Sigmoid colon (tissue), 7 donors: Measurements from ENCODE around the gene PRICKLE2. TPM values are rescaled to one million over a fixed set of nuclear protein-coding genes. Genes with fewer than 3 reads are reported as not detected.

Source experiments
- DNase-seq: peaks from one replicate; pipeline ENCODE4 v3.0.0-alpha.2; 2019
- H3K27ac ChIP-seq, 4 donors: fragments of 200-600 bp; sonication (generic); one replicate each; pipeline ENCODE4 v1.5.1; 2016 to 2019; ENCODE audit warnings: mild to moderate bottlenecking in 1 of 4
- H3K27me3 ChIP-seq, 3 donors: fragments of 200-600 bp; sonication (generic); one replicate each; pipeline ENCODE4 v1.5.1; 2019; ENCODE audit warnings: mild to moderate bottlenecking in 1 of 3
- H3K36me3 ChIP-seq, 4 donors: fragments of 200-600 bp; sonication (generic); one replicate each; pipeline ENCODE4 v1.5.1; 2016 to 2019
- H3K4me1 ChIP-seq, 4 donors: fragments of 200-600 bp; sonication (generic); one replicate each; pipeline ENCODE4 v1.5.1; 2017 to 2019
- H3K4me3 ChIP-seq, 4 donors: fragments of 200-600 bp; sonication (generic); one replicate each; pipeline ENCODE4 v1.5.1; 2017 to 2019; ENCODE audit warnings: mild to moderate bottlenecking in 2 of 4, moderate library complexity in 1 of 4
- H3K9me3 ChIP-seq, 4 donors: fragments of 200-600 bp in 3 of 4; sonication (generic) in 3 of 4; one replicate each; pipeline versions ENCODE4 v1.5.1 to v1.6.1; 2013 to 2019
- EP300 ChIP-seq, 4 donors: sonication (generic); formaldehyde crosslinking; IDR thresholded peaks; one replicate each; pipeline ENCODE4 v1.6.1; 2017; ENCODE audit warnings: antibody characterized with exemption in 4 of 4
- POLR2A ChIP-seq, 2 donors: fragments of 450-650 bp; IDR thresholded peaks; one replicate each; pipeline ENCODE4 v1.6.1; 2016; ENCODE audit warnings: antibody characterized with exemption in 2 of 2, mild to moderate bottlenecking in 2 of 2, moderate library complexity in 2 of 2
- POLR2AphosphoS5 ChIP-seq, 4 donors: sonication (generic); formaldehyde crosslinking; IDR thresholded peaks; one replicate each; pipeline ENCODE4 v1.6.1; 2017; ENCODE audit warnings: antibody characterized with exemption in 4 of 4
- WGBS, 2 donors: extraction: QIAGEN DNeasy Blood & Tissue Kit; methylation state at CpG; one replicate each; pipeline ENCODE4 v1.1.7; 2013; 5-methylcytosine and 5-hydroxymethylcytosine counted together
- intact Hi-C: fragments of 100-400 bp; cut with DNase I; formaldehyde crosslinking; loops from one replicate; pipeline ENCODE4 v1.15.1; 2023
- polyA plus RNA-seq, 3 donors: library from polyadenylated mRNA; stranded (reverse); fragments of 200-250 nt; gene quantifications; one replicate each; pipeline ENCODE4 v1.2.3, GENCODE V29; 2013
- total RNA-seq, 4 donors: library from RNA; depleted of rRNA; stranded (reverse); fragments of >200 nt; gene quantifications; one replicate each; pipeline ENCODE4 v1.1.0, GENCODE V29; 2016
- TF ChIP-seq, protein P1 (sequence below), 4 experiments: fragments of 450-650 bp in 3 of 4; fragments of 200-600 bp in 1 of 4; IDR thresholded peaks; one replicate each; pipeline ENCODE4 v1.5.1; 2016 to 2019; ENCODE audit warnings: antibody characterized with exemption in 4 of 4, mild to moderate bottlenecking in 3 of 4, moderate library complexity in 2 of 4
- donor health status: healthy with polysubstance abuse.
- donor health status: Bipolar disorder and iron deficiency.
- donor health status: healthy.

PRICKLE2 gene
- total and polyA plus RNA-seq, 7 donors = 0.69 to 96.7 (median 61.1) TPM

GRCh38 chr3:64104691-64105111 is 120.6 kb downstream of the PRICKLE2 start:
- H3K9me3 ChIP-seq = no peaks in the 10 kb centered on the region
- peaks cover 0 to 53% (median 36%) of the 10 kb centered on the region in 4 donors for H3K4me1 ChIP-seq
- H3K27me3 ChIP-seq = no peaks in the 10 kb centered on the region
- peak overlapping the region in 1 of 4 donors; percentile 27 for H3K27ac ChIP-seq
- peaks cover 0 to 6% (median 3%) of the 10 kb centered on the region in 4 donors for H3K36me3 ChIP-seq
- H3K4me3 ChIP-seq = no peak overlapping the region
- WGBS, 2 donors = 79% methylated on average over 3 of the region's 3 CpGs
- intact Hi-C loops = no loop called here
- TF ChIP-seq POLR2A (IDR thresholded peaks at IDR 0.05) (no peak), EP300 (IDR thresholded peaks at IDR 0.05) (no peak), POLR2AphosphoS5 (IDR thresholded peaks at IDR 0.05) (no peak)
- TF ChIP-seq, protein P1, sequence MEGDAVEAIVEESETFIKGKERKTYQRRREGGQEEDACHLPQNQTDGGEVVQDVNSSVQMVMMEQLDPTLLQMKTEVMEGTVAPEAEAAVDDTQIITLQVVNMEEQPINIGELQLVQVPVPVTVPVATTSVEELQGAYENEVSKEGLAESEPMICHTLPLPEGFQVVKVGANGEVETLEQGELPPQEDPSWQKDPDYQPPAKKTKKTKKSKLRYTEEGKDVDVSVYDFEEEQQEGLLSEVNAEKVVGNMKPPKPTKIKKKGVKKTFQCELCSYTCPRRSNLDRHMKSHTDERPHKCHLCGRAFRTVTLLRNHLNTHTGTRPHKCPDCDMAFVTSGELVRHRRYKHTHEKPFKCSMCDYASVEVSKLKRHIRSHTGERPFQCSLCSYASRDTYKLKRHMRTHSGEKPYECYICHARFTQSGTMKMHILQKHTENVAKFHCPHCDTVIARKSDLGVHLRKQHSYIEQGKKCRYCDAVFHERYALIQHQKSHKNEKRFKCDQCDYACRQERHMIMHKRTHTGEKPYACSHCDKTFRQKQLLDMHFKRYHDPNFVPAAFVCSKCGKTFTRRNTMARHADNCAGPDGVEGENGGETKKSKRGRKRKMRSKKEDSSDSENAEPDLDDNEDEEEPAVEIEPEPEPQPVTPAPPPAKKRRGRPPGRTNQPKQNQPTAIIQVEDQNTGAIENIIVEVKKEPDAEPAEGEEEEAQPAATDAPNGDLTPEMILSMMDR (IDR thresholded peaks at IDR 0.05) = no peak
- DNase-seq = no peak

DNA sequence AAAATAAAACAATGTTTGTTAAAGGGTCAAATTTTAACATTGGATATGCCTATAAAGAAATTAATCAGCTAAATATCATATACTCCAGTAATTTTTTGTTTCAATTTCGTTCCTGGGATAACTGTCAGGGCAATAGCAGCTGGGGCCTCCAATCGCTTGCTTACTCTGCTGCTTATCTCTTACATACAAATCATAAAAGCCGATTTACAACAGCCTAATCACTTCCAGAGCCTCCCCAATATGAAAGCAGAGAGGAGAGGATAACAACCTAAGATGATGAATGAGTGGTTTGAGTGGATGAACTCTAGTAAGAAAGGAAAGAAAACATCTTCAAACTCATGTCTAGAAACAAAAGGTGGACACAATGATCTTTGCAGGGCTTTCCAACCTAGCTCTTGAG is 121.3 kb downstream of the PRICKLE2 start:
- TF ChIP-seq, protein P1 (IDR thresholded peaks at IDR 0.05) = no peak
- no peaks in the 10 kb centered on the region for H3K9me3 ChIP-seq
- no peaks in the 10 kb centered on the region for H3K27me3 ChIP-seq
- no peak for DNase-seq
- intact Hi-C loops = no loop called here
- peaks cover 0 to 13% (median 10%) of the 10 kb centered on the region in 4 donors for H3K36me3 ChIP-seq
- H3K27ac ChIP-seq = no peak overlapping the region
- WGBS, 2 donors = 6 to 53% methylated on average over 3 of the region's 3 CpGs
- no peak overlapping the region for H3K4me3 ChIP-seq
- H3K4me1 ChIP-seq = peaks cover 0 to 48% (median 31%) of the 10 kb centered on the region in 4 donors

GRCh38 chr3:64103131-64103530 is 122.1 kb downstream of the PRICKLE2 start:
- H3K4me1 ChIP-seq = peaks cover 0 to 43% (median 30%) of the 10 kb centered on the region in 4 donors
- no peaks in the 10 kb centered on the region for H3K27me3 ChIP-seq
- 93 to 95% methylated on average over 2 of the region's 2 CpGs for WGBS, 2 donors
- H3K9me3 ChIP-seq = no peaks in the 10 kb centered on the region
- intact Hi-C loops = no loop called here
- no peak overlapping the region for H3K27ac ChIP-seq
- H3K36me3 ChIP-seq = peaks cover 0 to 21% (median 13%) of the 10 kb centered on the region in 4 donors
- no peak overlapping the region for H3K4me3 ChIP-seq
- no peak for DNase-seq
- TF ChIP-seq POLR2A (IDR thresholded peaks at IDR 0.05) (no peak), POLR2AphosphoS5 (IDR thresholded peaks at IDR 0.05) (no peak), EP300 (IDR thresholded peaks at IDR 0.05) (no peak)
- TF ChIP-seq, protein P1 (IDR thresholded peaks at IDR 0.05) = no peak

GRCh38 chr3:64102147-64102546 is 123.1 kb downstream of the PRICKLE2 start:
- TF ChIP-seq EP300 (IDR thresholded peaks at IDR 0.05) (no peak), POLR2A (IDR thresholded peaks at IDR 0.05) (no peak), POLR2AphosphoS5 (IDR thresholded peaks at IDR 0.05) (no peak)
- TF ChIP-seq, protein P1 (IDR thresholded peaks at IDR 0.05) = no peak
- peaks cover 0 to 33% (median 20%) of the 10 kb centered on the region in 4 donors for H3K4me1 ChIP-seq
- DNase-seq = no peak
- peaks cover 0 to 30% (median 13%) of the 10 kb centered on the region in 4 donors for H3K36me3 ChIP-seq
- intact Hi-C loops = no loop called here
- H3K9me3 ChIP-seq = no peaks in the 10 kb centered on the region
- H3K27ac ChIP-seq = no peak overlapping the region
- 87 to 91% methylated on average over 2 of the region's 2 CpGs for WGBS, 2 donors
- H3K4me3 ChIP-seq = no peak overlapping the region
- no peaks in the 10 kb centered on the region for H3K27me3 ChIP-seq

GRCh38 chr3:64099316-64099715 is 126.0 kb downstream of the PRICKLE2 start:
- no peak overlapping the region for H3K27ac ChIP-seq
- intact Hi-C loops = no loop called here
- WGBS, 2 donors = 96% methylated on average over 26 of the region's 26 CpGs

More at GRCh38 chr3:64099316-64099715, 126.0 kb downstream of the PRICKLE2 start:
- peaks cover 0 to 14% (median 0%) of the 10 kb centered on the region in 4 donors for H3K4me1 ChIP-seq
- no peak for DNase-seq
- H3K4me3 ChIP-seq = no peak overlapping the region
- H3K27me3 ChIP-seq = no peaks in the 10 kb centered on the region
- no peaks in the 10 kb centered on the region for H3K9me3 ChIP-seq
- peaks cover 0 to 57% (median 13%) of the 10 kb centered on the region in 4 donors for H3K36me3 ChIP-seq
- TF ChIP-seq EP300 (IDR thresholded peaks at IDR 0.05) (no peak), POLR2A (IDR thresholded peaks at IDR 0.05) (no peak), POLR2AphosphoS5 (IDR thresholded peaks at IDR 0.05) (no peak)
- TF ChIP-seq, protein P1 (IDR thresholded peaks at IDR 0.05) = no peak
